ENCODE data around the gene RPS6KB2. TPM values are rescaled to one million over a fixed set of nuclear protein-coding genes. Genes with fewer than 3 reads are reported as not detected.

Gene RPS6KB2
- total RNA-seq, 4 donors from 2014 or later, result 147 to 193 (median 158) TPM

DNA sequence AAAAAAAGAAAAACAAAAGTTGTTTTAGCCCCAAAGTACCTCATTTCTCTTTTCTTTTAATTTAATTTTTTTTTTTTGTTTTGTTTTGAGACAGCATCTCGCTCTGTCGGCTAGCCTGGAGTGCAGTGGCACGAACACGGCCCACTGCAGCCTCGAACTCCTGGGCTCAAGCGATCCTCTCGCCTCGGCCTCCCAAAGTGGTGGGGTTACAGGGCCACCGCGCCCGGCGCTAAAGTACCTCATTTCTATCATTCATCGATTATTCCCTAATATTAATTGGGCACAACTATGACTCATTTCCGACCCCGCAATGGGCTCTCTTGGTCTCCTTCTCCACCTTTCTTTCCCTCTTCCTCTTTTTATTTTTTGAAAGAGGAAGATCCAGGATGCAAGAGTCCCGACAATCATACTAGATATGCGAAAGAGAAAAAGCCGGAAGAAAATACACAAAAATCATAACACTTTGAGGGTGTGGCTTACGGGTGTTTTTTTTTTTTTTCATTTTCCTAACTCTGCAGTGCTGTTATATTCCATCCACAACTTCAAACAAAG is 54.1 kb downstream of the RPS6KB2 start:
- H3K4me1 ChIP-seq, result peaks cover 36% of the 10 kb centered on the region
- 37% methylated on average over 19 of the region's 19 CpGs for WGBS

DNA sequence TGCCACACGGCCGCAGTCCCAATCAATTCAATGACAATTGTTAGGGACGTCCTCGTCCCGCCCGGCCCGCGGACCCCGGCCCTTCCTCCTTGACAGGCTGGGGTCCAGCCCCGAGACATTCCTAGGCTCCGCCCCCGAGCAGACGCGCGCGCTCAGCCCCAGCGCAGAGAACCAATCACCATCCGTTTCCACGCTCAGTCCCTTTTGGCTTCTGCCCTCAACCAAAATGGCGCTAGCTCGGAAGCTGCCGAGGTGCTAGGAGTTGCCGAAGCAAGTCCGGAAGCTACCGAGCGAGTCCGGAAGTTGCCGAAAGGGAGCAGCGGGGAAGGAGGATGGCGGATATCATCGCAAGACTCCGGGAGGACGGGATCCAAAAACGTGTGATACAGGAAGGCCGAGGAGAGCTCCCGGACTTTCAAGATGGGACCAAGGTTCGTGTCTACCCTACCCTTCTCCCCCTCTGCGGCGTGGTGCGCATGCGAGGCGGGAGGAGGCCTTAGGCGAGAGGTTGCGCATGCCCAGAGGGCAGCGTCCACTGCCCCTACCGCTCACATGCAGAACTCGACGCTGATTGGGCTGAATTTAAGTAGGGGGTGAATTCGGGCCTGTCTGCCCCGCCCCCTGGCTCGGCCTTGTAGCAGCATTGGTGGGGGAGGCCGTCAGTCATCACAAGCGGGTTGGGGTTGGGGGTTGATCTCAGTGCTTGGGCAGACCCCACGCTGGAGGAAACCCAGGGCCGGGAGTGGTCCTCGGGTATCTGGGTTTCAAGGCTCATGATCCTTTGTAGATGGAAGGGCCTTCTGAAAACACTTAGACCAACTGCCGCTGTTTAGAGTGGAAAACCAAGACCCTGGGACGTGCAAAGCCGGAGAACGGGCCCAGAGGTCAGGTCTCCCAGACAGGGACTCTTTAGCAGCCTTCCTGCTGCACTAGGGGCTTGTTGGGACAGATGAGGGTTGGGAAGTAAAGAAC is 54.8 kb downstream of the RPS6KB2 start, which contains the start of gene AIP:
TSS of gene AIP (plus strand) at position 200 of the 972 bp plus-strand sequence. CDS start at position 333, 133 bp downstream.
- peak; percentile 98 for DNase-seq (ENCODE audit: low spot score in 2 of 2)
- peak in 1 of 2 donors; percentile 21 for TF ChIP-seq POLR2A (IDR thresholded peaks at IDR 0.05)
- TF ChIP-seq EP300 (IDR thresholded peaks at IDR 0.05), result no peak
- TF ChIP-seq POLR2AphosphoS5 (IDR thresholded peaks at IDR 0.05), result peak in 2 of 3 donors; percentile 52 to 94
- TF ChIP-seq, protein P1, sequence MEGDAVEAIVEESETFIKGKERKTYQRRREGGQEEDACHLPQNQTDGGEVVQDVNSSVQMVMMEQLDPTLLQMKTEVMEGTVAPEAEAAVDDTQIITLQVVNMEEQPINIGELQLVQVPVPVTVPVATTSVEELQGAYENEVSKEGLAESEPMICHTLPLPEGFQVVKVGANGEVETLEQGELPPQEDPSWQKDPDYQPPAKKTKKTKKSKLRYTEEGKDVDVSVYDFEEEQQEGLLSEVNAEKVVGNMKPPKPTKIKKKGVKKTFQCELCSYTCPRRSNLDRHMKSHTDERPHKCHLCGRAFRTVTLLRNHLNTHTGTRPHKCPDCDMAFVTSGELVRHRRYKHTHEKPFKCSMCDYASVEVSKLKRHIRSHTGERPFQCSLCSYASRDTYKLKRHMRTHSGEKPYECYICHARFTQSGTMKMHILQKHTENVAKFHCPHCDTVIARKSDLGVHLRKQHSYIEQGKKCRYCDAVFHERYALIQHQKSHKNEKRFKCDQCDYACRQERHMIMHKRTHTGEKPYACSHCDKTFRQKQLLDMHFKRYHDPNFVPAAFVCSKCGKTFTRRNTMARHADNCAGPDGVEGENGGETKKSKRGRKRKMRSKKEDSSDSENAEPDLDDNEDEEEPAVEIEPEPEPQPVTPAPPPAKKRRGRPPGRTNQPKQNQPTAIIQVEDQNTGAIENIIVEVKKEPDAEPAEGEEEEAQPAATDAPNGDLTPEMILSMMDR (IDR thresholded peaks at IDR 0.05), result peak in 1 of 2 donors; percentile 10
- WGBS, result 12% methylated on average over 33 of the region's 60 CpGs

More for the DNA sequence above, 54.1 kb downstream of the RPS6KB2 start:
- H3K9me3 ChIP-seq, result no peaks in the 10 kb centered on the region
- DNase-seq (ENCODE audit: low spot score in 2 of 2), result no peak
- H3K4me3 ChIP-seq, result peak overlapping the region; percentile 56
- H3K27me3 ChIP-seq, result no peaks in the 10 kb centered on the region
- TF ChIP-seq POLR2A (IDR thresholded peaks at IDR 0.05) (no peak), EP300 (IDR thresholded peaks at IDR 0.05) (no peak), POLR2AphosphoS5 (IDR thresholded peaks at IDR 0.05) (no peak)
- TF ChIP-seq, protein P1 (IDR thresholded peaks at IDR 0.05), result no peak
- peaks cover 4% of the 10 kb centered on the region for H3K36me3 ChIP-seq
- peak overlapping the region; percentile 83 for H3K27ac ChIP-seq

DNA sequence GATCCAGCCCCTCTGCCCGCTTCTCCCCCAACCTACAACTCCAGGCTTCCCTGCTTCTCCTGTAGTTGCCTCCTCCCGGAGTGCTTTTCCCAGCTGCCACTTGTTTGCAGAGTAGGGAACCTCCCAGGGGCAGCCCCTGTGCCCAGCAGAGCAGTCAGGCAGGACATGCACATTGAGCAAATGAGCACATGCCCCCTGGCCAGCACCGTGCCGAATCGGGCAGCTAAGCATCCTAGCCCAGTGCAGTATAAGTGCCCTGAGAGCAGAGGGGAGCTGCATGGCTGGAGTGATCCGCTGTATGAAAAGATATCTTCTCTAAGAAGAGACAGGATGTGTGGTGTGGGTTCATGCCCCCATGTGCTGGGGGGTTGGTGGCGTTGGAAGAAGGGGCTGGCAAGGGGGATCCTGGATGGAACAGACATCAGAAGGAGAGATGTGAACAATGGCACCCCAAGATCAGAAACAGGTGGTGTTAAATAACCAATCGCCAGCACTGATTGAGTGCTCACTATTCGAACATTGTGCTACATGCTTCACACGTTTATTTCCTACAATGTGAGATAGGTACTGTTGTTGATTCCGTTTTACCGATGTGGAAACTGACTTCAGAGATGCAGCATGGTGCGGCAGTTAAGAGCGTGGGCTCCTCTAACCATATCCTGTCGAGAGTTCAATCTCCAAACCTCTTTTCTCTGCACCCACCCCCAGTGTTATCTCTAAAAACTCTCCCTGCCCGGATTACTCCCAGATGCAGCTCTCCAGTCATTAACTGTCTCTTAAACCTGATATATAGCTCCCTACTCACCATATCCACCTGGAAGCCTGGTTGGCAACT is 55.8 kb downstream of the RPS6KB2 start:
- TF ChIP-seq POLR2AphosphoS5 (IDR thresholded peaks at IDR 0.05), result no peak
- TF ChIP-seq, protein P1 (IDR thresholded peaks at IDR 0.05), result no peak
- TF ChIP-seq POLR2A (IDR thresholded peaks at IDR 0.05), result no peak
- TF ChIP-seq EP300 (IDR thresholded peaks at IDR 0.05), result no peak
- Histone ChIP-seq H3K9me3 (no peaks in the 10 kb centered on the region), H3K27me3 (no peaks in the 10 kb centered on the region), H3K36me3 (peaks cover 12% of the 10 kb centered on the region), H3K4me1 (peaks cover 36% of the 10 kb centered on the region), H3K27ac (no peak overlapping the region), H3K4me3 (peak overlapping the region; percentile 56)
- WGBS, result 82% methylated on average over 16 of the region's 16 CpGs
- no peak for DNase-seq (ENCODE audit: low spot score in 2 of 2)

More for the DNA sequence above, 54.8 kb downstream of the RPS6KB2 start, which contains the start of gene AIP:
- Histone ChIP-seq H3K27me3 (no peaks in the 10 kb centered on the region), H3K4me3 (peak within 1 kb of the TSS; percentile 56), H3K9me3 (no peaks in the 10 kb centered on the region), H3K27ac (peak within 1 kb of the TSS; percentile 83), H3K4me1 (peaks cover 36% of the 10 kb centered on the region), H3K36me3 (peaks cover 10% of the 10 kb centered on the region)

DNA sequence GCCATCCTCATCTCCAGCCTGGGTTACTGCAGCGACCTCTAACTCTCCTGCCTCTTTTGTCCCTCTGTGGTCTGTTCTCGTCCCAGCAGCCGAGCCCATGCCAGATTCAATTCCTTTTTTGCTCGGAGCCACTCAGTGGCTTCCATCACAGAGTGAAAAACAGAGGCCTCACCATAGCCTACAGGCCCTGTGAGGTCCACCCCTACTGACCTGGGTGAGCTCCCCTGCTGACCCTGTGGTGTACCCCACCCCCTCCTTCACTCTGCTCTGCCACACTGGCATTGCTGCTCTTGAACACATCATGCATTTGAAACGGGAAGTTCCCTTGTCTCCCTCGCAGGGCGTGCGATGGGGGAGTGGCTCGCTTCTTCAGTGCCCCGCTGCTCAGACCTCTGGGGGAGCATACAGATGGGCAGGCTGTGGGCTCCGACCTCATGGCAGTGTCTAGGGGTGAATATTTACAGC is 56.6 kb downstream of the RPS6KB2 start:
- Histone ChIP-seq H3K4me3 (no peak overlapping the region), H3K9me3 (no peaks in the 10 kb centered on the region), H3K27me3 (no peaks in the 10 kb centered on the region), H3K36me3 (peaks cover 20% of the 10 kb centered on the region), H3K27ac (no peak overlapping the region), H3K4me1 (peaks cover 36% of the 10 kb centered on the region)
- TF ChIP-seq POLR2AphosphoS5 (IDR thresholded peaks at IDR 0.05), result no peak
- TF ChIP-seq, protein P1 (IDR thresholded peaks at IDR 0.05), result no peak
- TF ChIP-seq EP300 (IDR thresholded peaks at IDR 0.05), result no peak
- TF ChIP-seq POLR2A (IDR thresholded peaks at IDR 0.05), result no peak
- DNase-seq (ENCODE audit: low spot score in 2 of 2), result peak in 1 of 2 donors; percentile 78
- 64% methylated on average over 9 of the region's 11 CpGs for WGBS

Other genes starting within 250 kb of the RPS6KB2 start
- gene GRK2, start 162.0 kb upstream of the RPS6KB2 start, total RNA-seq, result 100 to 1,000 TPM in 2 of 4 donors, 10 to 100 TPM in 2; 84.3 to 157 (median 105) TPM
- gene ANKRD13D, start 139.2 kb upstream of the RPS6KB2 start, total RNA-seq, result 100 to 1,000 TPM in 1 of 4 donors, 10 to 100 TPM in 3; 55.7 to 154 (median 77.2) TPM
- 100 to 1,000 TPM in 1 of 4 donors, 10 to 100 TPM in 3; 49.4 to 107 (median 63.9) TPM for gene SSH3, start 125.0 kb upstream of the RPS6KB2 start, total RNA-seq
- 10 to 100 TPM; 54.5 to 75.7 (median 65.0) TPM for gene POLD4, start 74.9 kb upstream of the RPS6KB2 start, total RNA-seq
- gene CLCF1, start 54.9 kb upstream of the RPS6KB2 start, total RNA-seq, result 1 to 10 TPM; 2.7 to 5.5 (median 4.0) TPM
- gene RAD9A, start 36.5 kb upstream of the RPS6KB2 start, total RNA-seq, result 10 to 100 TPM; 24.1 to 86.9 (median 28.5) TPM
- 100 to 1,000 TPM in 3 of 4 donors, 10 to 100 TPM in 1; 75.6 to 158 (median 121) TPM for gene PPP1CA, start 26.6 kb upstream of the RPS6KB2 start, total RNA-seq
- under 1 TPM; 0.26 to 0.64 (median 0.52) TPM for gene TBC1D10C, start 24.4 kb upstream of the RPS6KB2 start, total RNA-seq
- under 1 TPM; 0.21 to 0.94 (median 0.74) TPM for gene CARNS1, start 12.8 kb upstream of the RPS6KB2 start, total RNA-seq
- 1 to 10 TPM in 2 of 4 donors, under 1 TPM in 2; 0.59 to 4.3 (median 2.0) TPM for gene PTPRCAP, start 9.2 kb downstream of the RPS6KB2 start, total RNA-seq
- gene CORO1B, start 15.0 kb downstream of the RPS6KB2 start, total RNA-seq, result 10 to 100 TPM; 46.7 to 64.2 (median 47.1) TPM
- under 1 TPM in 1 of 4 donors, not detected in 3; 0.34 TPM for gene GPR152, start 24.2 kb downstream of the RPS6KB2 start, total RNA-seq
- 1 to 10 TPM in 1 of 4 donors, under 1 TPM in 2, not detected in 1; 0.38 to 2.5 (median 0.72) TPM for gene CABP4, start 26.9 kb downstream of the RPS6KB2 start, total RNA-seq
- gene TMEM134, start 40.8 kb downstream of the RPS6KB2 start, total RNA-seq, result 100 to 1,000 TPM; 131 to 376 (median 207) TPM
- 10 to 100 TPM; 30.5 to 58.4 (median 42.2) TPM for gene AIP, start 54.5 kb downstream of the RPS6KB2 start, total RNA-seq
- gene PITPNM1, start 76.9 kb downstream of the RPS6KB2 start, total RNA-seq, result 10 to 100 TPM; 12.4 to 25.7 (median 19.7) TPM
- gene CDK2AP2, start 79.7 kb downstream of the RPS6KB2 start, total RNA-seq, result 10 to 100 TPM; 16.7 to 44.6 (median 30.9) TPM
- not detected for gene CABP2, start 95.0 kb downstream of the RPS6KB2 start, total RNA-seq
- 1,000 to 10,000 TPM in 3 of 4 donors, 100 to 1,000 TPM in 1; 564 to 1,559 (median 1,256) TPM for gene GSTP1, start 155.3 kb downstream of the RPS6KB2 start, total RNA-seq
- gene NDUFV1, start 178.4 kb downstream of the RPS6KB2 start, total RNA-seq, result 100 to 1,000 TPM; 200 to 361 (median 275) TPM
- gene NUDT8, start 201.4 kb downstream of the RPS6KB2 start, total RNA-seq, result 10 to 100 TPM; 33.9 to 48.8 (median 46.3) TPM
- gene TBX10, start 211.3 kb downstream of the RPS6KB2 start, total RNA-seq, result not detected
- not detected for gene ACY3, start 222.2 kb downstream of the RPS6KB2 start, total RNA-seq
- 100 to 1,000 TPM in 2 of 4 donors, 10 to 100 TPM in 2; 90.0 to 176 (median 105) TPM for gene ALDH3B2, start 246.1 kb downstream of the RPS6KB2 start, total RNA-seq

All from suprapubic skin (tissue), 4 donors.